ENCODE results near the gene OR10K1.

Gene OR10K1

GRCh38 chr1:158509471-158510156, 48.0 kb downstream of the OR10K1 start:
- in situ Hi-C loops (cut with HindIII; ENCODE audit: low sequenced_read_pairs): no loop called here
- DNase-seq (ENCODE audit: low read depth, low spot score): peak; percentile 3
- H3K4me3 ChIP-seq (ENCODE audit: low read depth, low read length): no peak overlapping the region
- TF ChIP-seq CTCF (IDR thresholded peaks at IDR 0.05; ENCODE audit: low read depth, low read length): no peak

DNA sequence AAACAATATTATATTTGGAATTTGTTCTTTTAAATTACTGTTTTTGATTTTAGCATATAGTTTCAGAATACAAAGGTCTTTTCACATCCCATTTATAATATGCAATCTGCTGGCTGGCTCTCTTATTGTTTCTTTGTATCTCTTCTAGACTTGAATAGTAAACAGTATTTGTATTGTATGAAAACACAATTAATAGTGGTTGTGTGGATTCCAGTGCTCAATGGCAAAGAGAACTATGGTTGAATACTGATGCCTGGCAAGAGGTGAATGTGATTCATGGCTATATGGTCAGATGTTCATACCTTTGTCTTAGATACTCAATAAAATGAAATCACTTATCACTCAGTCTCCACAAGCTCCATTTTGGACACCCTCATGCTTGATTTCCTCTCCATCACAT, 55.3 kb downstream of the OR10K1 start:
- TF ChIP-seq CTCF (IDR thresholded peaks at IDR 0.05; ENCODE audit: low read depth, low read length): no peak
- H3K4me3 ChIP-seq (ENCODE audit: low read depth, low read length): no peak overlapping the region
- in situ Hi-C loops (cut with HindIII; ENCODE audit: low sequenced_read_pairs): no loop called here
- DNase-seq (ENCODE audit: low read depth, low spot score): no peak
